Hepatocyte (in vitro differentiated cells): Measurements from ENCODE around the gene ZBTB8A. TPM values are rescaled to one million over a fixed set of nuclear protein-coding genes. Genes with fewer than 3 reads are reported as not detected.
"Not testable (repeated sequence)": the region's sequence is repeated elsewhere in the genome, so short reads cannot be mapped to it uniquely, and the experiment has no call there.

Source experiments
- DNase-seq: peaks from one replicate; pipeline ENCODE4 v3.0.0-alpha.2; 2016; ENCODE audit warnings: low spot score
- H2AFZ ChIP-seq: fragments of 200-600 bp; sonication (generic); 2 replicates; pipeline ENCODE4 v1.6.0; 2016; ENCODE audit warnings: antibody characterized with exemption, mild to moderate bottlenecking
- H3K27ac ChIP-seq: fragments of 200-600 bp; sonication (generic); 2 replicates; pipeline ENCODE4 v1.5.1; 2016; ENCODE audit warnings: mild to moderate bottlenecking
- H3K27me3 ChIP-seq: fragments of 200-600 bp; sonication (generic); 2 replicates; pipeline ENCODE4 v1.6.1; 2016
- H3K36me3 ChIP-seq: fragments of 200-600 bp; sonication (generic); replicated peaks from 2 replicates; pipeline ENCODE4 v1.5.1; 2016; ENCODE audit warnings: low read depth; ENCODE audit not compliant: insufficient read depth
- H3K4me1 ChIP-seq: fragments of 200-600 bp; sonication (generic); 2 replicates; pipeline ENCODE4 v1.5.1; 2016; ENCODE audit warnings: mild to moderate bottlenecking, moderate library complexity; ENCODE audit not compliant: insufficient read depth
- H3K4me2 ChIP-seq: fragments of 200-600 bp; sonication (generic); 2 replicates; pipeline ENCODE4 v1.6.0; 2016
- H3K4me3 ChIP-seq: fragments of 200-600 bp; sonication (generic); 2 replicates; pipeline ENCODE4 v1.5.1; 2016; ENCODE audit warnings: mild to moderate bottlenecking
- H3K79me2 ChIP-seq: fragments of 200-600 bp; sonication (generic); 2 replicates; pipeline ENCODE4 v1.6.0; 2017; ENCODE audit warnings: mild to moderate bottlenecking
- H3K9me2 ChIP-seq: fragments of 200-600 bp; sonication (generic); replicated peaks from 2 replicates; pipeline ENCODE4 v1.6.0; 2017; ENCODE audit warnings: mild to moderate bottlenecking; ENCODE audit not compliant: insufficient read depth
- H3K9me3 ChIP-seq: fragments of 200-600 bp; sonication (generic); 2 replicates; pipeline ENCODE4 v1.5.1; 2016; ENCODE audit warnings: low read depth, mild to moderate bottlenecking
- H4K20me1 ChIP-seq: fragments of 200-600 bp; sonication (generic); 2 replicates; pipeline ENCODE4 v1.6.0; 2016; ENCODE audit warnings: mild to moderate bottlenecking; ENCODE audit not compliant: insufficient read depth, poor library complexity, severe bottlenecking
- EZH2 ChIP-seq: fragments of 200-600 bp; sonication (generic); IDR thresholded peaks from 2 replicates; pipeline ENCODE4 v1.6.1; 2016; ENCODE audit warnings: antibody characterized with exemption, mild to moderate bottlenecking, borderline replicate concordance
- EZH2phosphoT487 ChIP-seq: fragments of 200-600 bp; sonication (generic); IDR thresholded peaks from one replicate; pipeline ENCODE4 v1.6.1; 2018; ENCODE audit warnings: antibody characterized with exemption, mild to moderate bottlenecking, low read depth, moderate library complexity; ENCODE audit not compliant: unreplicated experiment, severe bottlenecking
- WGBS: methylation state at CpG from one replicate; pipeline ENCODE4 v1.1.6; 2016; ENCODE audit warnings: low lambda C conversion rate; ENCODE audit errors: missing lambda C conversion rate; 5-methylcytosine and 5-hydroxymethylcytosine counted together
- polyA plus RNA-seq: library from polyadenylated mRNA; unstranded; fragments of >200 nt; fragmentation: Nextera tagmentation; extraction: Ambion mirVana; gene quantifications from 2 replicates; pipeline ENCODE4 v1.2.1, GENCODE V29; 2016
- total RNA-seq: library from RNA; depleted of rRNA; stranded (reverse); fragments of >200 nt; gene quantifications from 2 replicates; pipeline ENCODE4 v1.2.3, GENCODE V29; 2014
- TF ChIP-seq, protein P1 (sequence below): fragments of 200-600 bp; sonication (generic); IDR thresholded peaks from 2 replicates; pipeline ENCODE4 v1.5.1; 2016; ENCODE audit warnings: antibody characterized with exemption, mild to moderate bottlenecking; ENCODE audit not compliant: poor library complexity

ZBTB8A gene
- total and polyA plus RNA-seq, 2 experiments from 2014 or later: 3.7 to 5.7 TPM

GRCh38 chr1:32546611-32547010 is 7.4 kb downstream of the ZBTB8A start:
- no peaks in the 10 kb centered on the region for H3K9me2 ChIP-seq
- H3K4me2 ChIP-seq: no peak overlapping the region
- H3K27me3 ChIP-seq: no peaks in the 10 kb centered on the region
- H3K79me2 ChIP-seq: peaks cover 59% of the 10 kb centered on the region
- no peak overlapping the region for H2AFZ ChIP-seq
- no peak overlapping the region for H3K4me3 ChIP-seq
- H3K4me1 ChIP-seq: no peaks in the 10 kb centered on the region
- no peaks in the 10 kb centered on the region for H3K36me3 ChIP-seq
- H4K20me1 ChIP-seq: peaks cover 1% of the 10 kb centered on the region
- no peaks in the 10 kb centered on the region for H3K9me3 ChIP-seq
- DNase-seq: no peak
- WGBS: 93% methylated on average over 4 of the region's 4 CpGs
- no peak overlapping the region for H3K27ac ChIP-seq
- TF ChIP-seq EZH2 (no peak), EZH2phosphoT487 (no peak)
- TF ChIP-seq, protein P1, sequence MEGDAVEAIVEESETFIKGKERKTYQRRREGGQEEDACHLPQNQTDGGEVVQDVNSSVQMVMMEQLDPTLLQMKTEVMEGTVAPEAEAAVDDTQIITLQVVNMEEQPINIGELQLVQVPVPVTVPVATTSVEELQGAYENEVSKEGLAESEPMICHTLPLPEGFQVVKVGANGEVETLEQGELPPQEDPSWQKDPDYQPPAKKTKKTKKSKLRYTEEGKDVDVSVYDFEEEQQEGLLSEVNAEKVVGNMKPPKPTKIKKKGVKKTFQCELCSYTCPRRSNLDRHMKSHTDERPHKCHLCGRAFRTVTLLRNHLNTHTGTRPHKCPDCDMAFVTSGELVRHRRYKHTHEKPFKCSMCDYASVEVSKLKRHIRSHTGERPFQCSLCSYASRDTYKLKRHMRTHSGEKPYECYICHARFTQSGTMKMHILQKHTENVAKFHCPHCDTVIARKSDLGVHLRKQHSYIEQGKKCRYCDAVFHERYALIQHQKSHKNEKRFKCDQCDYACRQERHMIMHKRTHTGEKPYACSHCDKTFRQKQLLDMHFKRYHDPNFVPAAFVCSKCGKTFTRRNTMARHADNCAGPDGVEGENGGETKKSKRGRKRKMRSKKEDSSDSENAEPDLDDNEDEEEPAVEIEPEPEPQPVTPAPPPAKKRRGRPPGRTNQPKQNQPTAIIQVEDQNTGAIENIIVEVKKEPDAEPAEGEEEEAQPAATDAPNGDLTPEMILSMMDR: no peak

DNA sequence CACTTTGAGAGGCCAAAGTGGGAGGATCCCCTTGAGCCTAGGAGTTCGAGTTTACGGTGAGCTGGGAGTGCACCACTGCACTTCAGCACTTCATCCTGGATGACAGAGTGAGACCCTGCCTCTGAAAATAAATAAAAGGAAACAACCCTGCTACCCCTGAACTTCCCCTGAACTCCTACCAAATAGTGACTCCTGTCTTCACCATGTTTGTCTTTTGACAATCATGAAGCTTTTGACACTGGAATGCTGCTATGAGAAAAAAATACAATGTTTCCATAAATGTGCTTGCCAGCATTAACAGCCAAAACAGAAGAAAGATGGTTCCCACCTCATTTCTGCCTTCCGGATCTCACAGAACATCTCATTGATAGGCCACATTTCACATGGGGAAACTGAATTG is 10.4 kb downstream of the ZBTB8A start:
- no peak overlapping the region for H2AFZ ChIP-seq
- no peak for TF ChIP-seq EZH2
- no peak for TF ChIP-seq EZH2phosphoT487
- TF ChIP-seq, protein P1: no peak
- no peak for DNase-seq
- no peaks in the 10 kb centered on the region for H3K9me2 ChIP-seq
- H3K4me3 ChIP-seq: no peak overlapping the region
- 86% methylated on average over 3 of the region's 3 CpGs for WGBS
- H3K4me2 ChIP-seq: no peak overlapping the region
- no peaks in the 10 kb centered on the region for H3K4me1 ChIP-seq
- H3K36me3 ChIP-seq: no peaks in the 10 kb centered on the region
- H4K20me1 ChIP-seq: peaks cover 2% of the 10 kb centered on the region
- H3K27ac ChIP-seq: no peak overlapping the region
- H3K27me3 ChIP-seq: no peaks in the 10 kb centered on the region
- peaks cover 38% of the 10 kb centered on the region for H3K79me2 ChIP-seq
- no peaks in the 10 kb centered on the region for H3K9me3 ChIP-seq

DNA sequence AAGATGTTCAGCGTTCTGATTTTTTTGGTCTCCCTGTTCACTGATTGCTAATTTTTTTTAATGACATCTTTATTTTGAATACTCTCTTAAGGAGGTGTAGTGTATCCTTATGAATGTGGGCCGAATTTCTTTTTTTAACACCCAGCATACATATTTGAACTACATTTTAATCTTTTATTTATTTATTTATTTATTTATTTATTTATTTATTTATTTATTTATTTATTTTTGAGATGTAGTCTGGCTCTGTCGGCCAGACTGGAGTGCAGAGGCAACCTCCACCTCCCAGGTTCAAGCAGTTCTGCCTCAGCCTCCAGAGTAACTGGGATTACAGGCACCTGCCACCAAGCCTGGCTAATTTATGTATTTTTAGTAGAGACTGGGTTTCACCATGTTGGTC is 15.1 kb downstream of the ZBTB8A start:
- DNase-seq: no peak
- TF ChIP-seq EZH2phosphoT487 (no peak), EZH2 (no peak)
- TF ChIP-seq, protein P1: no peak
- Histone ChIP-seq H4K20me1 (peaks cover 2% of the 10 kb centered on the region), H3K9me3 (no peaks in the 10 kb centered on the region), H3K79me2 (peaks cover 10% of the 10 kb centered on the region), H3K27ac (no peak overlapping the region), H3K4me1 (no peaks in the 10 kb centered on the region), H3K9me2 (no peaks in the 10 kb centered on the region), H3K27me3 (no peaks in the 10 kb centered on the region), H3K4me2 (no peak overlapping the region), H3K4me3 (no peak overlapping the region), H2AFZ (no peak overlapping the region), H3K36me3 (no peaks in the 10 kb centered on the region)
- 95% methylated on average over 3 of the region's 3 CpGs for WGBS

DNA sequence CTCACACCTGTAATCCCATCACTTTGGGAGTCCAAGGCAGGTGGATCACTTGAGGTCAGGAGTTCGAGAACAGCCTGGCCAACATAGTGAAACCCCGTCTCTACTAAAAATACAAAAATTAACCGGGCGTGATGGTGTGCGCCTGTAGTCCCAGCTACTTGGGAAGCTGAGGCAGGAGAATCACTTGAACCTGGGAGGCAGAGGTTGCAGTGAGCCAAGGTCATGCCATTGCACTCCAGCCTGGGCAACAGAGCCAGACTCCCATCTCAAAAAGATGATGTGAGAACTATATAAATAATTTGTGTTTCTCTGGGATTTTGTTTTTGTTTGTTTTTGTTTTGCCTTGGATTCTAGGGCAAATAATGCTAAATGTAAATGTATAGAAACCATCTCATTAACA is 17.8 kb downstream of the ZBTB8A start:
- not testable (repeated sequence) for H3K27me3 ChIP-seq, H3K4me3 ChIP-seq, H2AFZ ChIP-seq, H3K36me3 ChIP-seq, H3K27ac ChIP-seq, H3K4me1 ChIP-seq, H3K4me2 ChIP-seq, DNase-seq, H3K9me2 ChIP-seq, H3K79me2 ChIP-seq, H3K9me3 ChIP-seq, H4K20me1 ChIP-seq
- 92% methylated on average over 5 of the region's 5 CpGs for WGBS
